ENCODE measurements around the gene CFAP97.

GRCh38 chr4:185243879-185244278, 40.1 kb upstream of the CFAP97 start:
- TF ChIP-seq, protein P1, sequence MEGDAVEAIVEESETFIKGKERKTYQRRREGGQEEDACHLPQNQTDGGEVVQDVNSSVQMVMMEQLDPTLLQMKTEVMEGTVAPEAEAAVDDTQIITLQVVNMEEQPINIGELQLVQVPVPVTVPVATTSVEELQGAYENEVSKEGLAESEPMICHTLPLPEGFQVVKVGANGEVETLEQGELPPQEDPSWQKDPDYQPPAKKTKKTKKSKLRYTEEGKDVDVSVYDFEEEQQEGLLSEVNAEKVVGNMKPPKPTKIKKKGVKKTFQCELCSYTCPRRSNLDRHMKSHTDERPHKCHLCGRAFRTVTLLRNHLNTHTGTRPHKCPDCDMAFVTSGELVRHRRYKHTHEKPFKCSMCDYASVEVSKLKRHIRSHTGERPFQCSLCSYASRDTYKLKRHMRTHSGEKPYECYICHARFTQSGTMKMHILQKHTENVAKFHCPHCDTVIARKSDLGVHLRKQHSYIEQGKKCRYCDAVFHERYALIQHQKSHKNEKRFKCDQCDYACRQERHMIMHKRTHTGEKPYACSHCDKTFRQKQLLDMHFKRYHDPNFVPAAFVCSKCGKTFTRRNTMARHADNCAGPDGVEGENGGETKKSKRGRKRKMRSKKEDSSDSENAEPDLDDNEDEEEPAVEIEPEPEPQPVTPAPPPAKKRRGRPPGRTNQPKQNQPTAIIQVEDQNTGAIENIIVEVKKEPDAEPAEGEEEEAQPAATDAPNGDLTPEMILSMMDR (IDR thresholded peaks at IDR 0.05; ENCODE audit: insufficient read depth, low read length, poor library complexity, severe bottlenecking), result no peak
- no peak for TF ChIP-seq EZH2phosphoT487 (conservative IDR thresholded peaks at IDR 0.05; ENCODE audit: low read length)

Data from SU-DHL-6 (cell line).